Gastrocnemius medialis (tissue), 4 donors: Measurements from ENCODE around the gene BTRC. TPM values are rescaled to one million over a fixed set of nuclear protein-coding genes. Genes with fewer than 3 reads are reported as not detected.

Experiments used
- ATAC-seq, 2 donors: fragments of 150-250 bp; one replicate each; pipeline ENCODE4 v1.9.1; 2016
- DNase-seq, 2 donors: peaks; one replicate each; pipeline ENCODE4 v3.0.0-alpha.2; 2019
- H3K27ac ChIP-seq, 4 donors: fragments of 200-600 bp; sonication (generic); 1 replicate in 1 of 4; 2 replicates in 3 of 4; pipeline ENCODE4 v1.5.1; 2016 to 2018; ENCODE audit warnings: mild to moderate bottlenecking in 2 of 4, moderate library complexity in 1 of 4
- H3K27me3 ChIP-seq, 3 donors: fragments of 200-600 bp; sonication (generic) in 2 of 3; 1 replicate in 1 of 3; 2 replicates in 2 of 3; pipeline versions ENCODE4 v1.5.1 to v1.6.0; 2016 to 2019; ENCODE audit warnings: mild to moderate bottlenecking in 1 of 3, moderate library complexity in 1 of 3
- H3K36me3 ChIP-seq, 2 donors: fragments of 200-600 bp; sonication (generic) in 1 of 2; one replicate each; pipeline ENCODE4 v1.5.1; 2017 to 2018
- H3K4me1 ChIP-seq, 2 donors: fragments of 200-600 bp; sonication (generic) in 1 of 2; one replicate each; pipeline ENCODE4 v1.5.1; 2016 to 2017; ENCODE audit warnings: mild to moderate bottlenecking in 2 of 2
- H3K4me3 ChIP-seq, 4 donors: fragments of 200-600 bp; sonication (generic) in 3 of 4; 1 replicate in 1 of 4; 2 replicates in 3 of 4; pipeline ENCODE4 v1.5.1; 2016 to 2019; ENCODE audit warnings: mild to moderate bottlenecking in 2 of 4
- H3K9me3 ChIP-seq, 3 donors: fragments of 200-600 bp; sonication (generic) in 2 of 3; 1 replicate in 1 of 3; 2 replicates in 2 of 3; pipeline ENCODE4 v1.5.1; 2016 to 2019
- CTCF ChIP-seq, 5 experiments: fragments of 450-650 bp in 3 of 5; fragments of 200-600 bp in 2 of 5; sonication (generic) in 2 of 5; IDR thresholded peaks in 4 of 5; conservative IDR thresholded peaks in 1 of 5; 1 replicate in 4 of 5; 2 replicates in 1 of 5; pipeline ENCODE4 v1.5.1; 2016 to 2019; ENCODE audit warnings: antibody characterized with exemption in 5 of 5, mild to moderate bottlenecking in 3 of 5, moderate library complexity in 3 of 5
- POLR2A ChIP-seq, 2 donors: fragments of 450-650 bp; IDR thresholded peaks; one replicate each; pipeline ENCODE4 v1.6.1; 2017; ENCODE audit warnings: antibody characterized with exemption in 2 of 2, mild to moderate bottlenecking in 2 of 2, moderate library complexity in 2 of 2
- in situ Hi-C, 4 donors: fragments of 200-750 bp; cut with MboI; loops; one replicate each; pipeline versions ENCODE4 v1.15.0 to v1.8.0; 2017; ENCODE audit warnings: low sequenced_read_pairs in 4 of 4
- intact Hi-C: fragments of 100-400 bp; cut with DNase I; formaldehyde crosslinking; loops from one replicate; pipeline ENCODE4 v1.15.1; 2023; ENCODE audit warnings: low total_unique reads
- total RNA-seq, 4 donors: library from RNA; depleted of rRNA; stranded (reverse); fragments of >200 nt; gene quantifications; one replicate each; pipeline versions ENCODE4 v1.1.0 to v1.2.3, GENCODE V29; 2016

BTRC gene
- total RNA-seq, 4 donors from 2014 or later = 8.7 to 17.3 (median 12.6) TPM

GRCh38 chr10:101458869-101459268, 104.9 kb downstream of the BTRC start:
- peaks cover 0 to 11% of the 10 kb centered on the region in 2 donors for H3K4me1 ChIP-seq
- H3K27ac ChIP-seq = no peak overlapping the region
- no peaks in the 10 kb centered on the region for H3K9me3 ChIP-seq
- no peaks in the 10 kb centered on the region for H3K27me3 ChIP-seq
- ATAC-seq (peak; percentile 56 to 77), DNase-seq (no peak)
- H3K36me3 ChIP-seq = no peaks in the 10 kb centered on the region
- intact Hi-C loops (loop anchor here (5.0 kb wide), 1 partner anchor 107 kb away; the partner anchor contains the start of gene BTRC), in situ Hi-C loops (no loop called here)
- H3K4me3 ChIP-seq = no peak overlapping the region
- TF ChIP-seq CTCF (IDR thresholded peaks at IDR 0.05 in 4 of 5, conservative IDR thresholded peaks at IDR 0.05 in 1 of 5) (no peak), POLR2A (IDR thresholded peaks at IDR 0.05) (no peak)

- Histone ChIP-seq H3K9me3 (no peaks in the 10 kb centered on the region), H3K36me3 (no peaks in the 10 kb centered on the region), H3K27me3 (no peaks in the 10 kb centered on the region), H3K27ac (no peak overlapping the region), H3K4me1 (peaks cover 7 to 11% of the 10 kb centered on the region in 2 donors), H3K4me3 (no peak overlapping the region)
- intact Hi-C loops (loop anchor here (10.0 kb wide), 1 partner anchor 111 kb away; no protein-coding TSS in a partner anchor), in situ Hi-C loops (loop anchor here in 3 of 4 donors (10.0 kb wide), 2 partner anchors 159 to 249 kb away; no protein-coding TSS in a partner anchor)
- TF ChIP-seq CTCF (IDR thresholded peaks at IDR 0.05 in 4 of 5, conservative IDR thresholded peaks at IDR 0.05 in 1 of 5) (no peak), POLR2A (IDR thresholded peaks at IDR 0.05) (no peak)
- DNase-seq = no peak
- no peak for ATAC-seq
These were observed 110.1 kb downstream of the BTRC start for GRCh38 chr10:101464082-101464481.

GRCh38 chr10:101464599-101464998, 110.6 kb downstream of the BTRC start:
- Histone ChIP-seq H3K9me3 (no peaks in the 10 kb centered on the region), H3K4me3 (no peak overlapping the region), H3K27me3 (no peaks in the 10 kb centered on the region), H3K4me1 (peaks cover 7 to 8% of the 10 kb centered on the region in 2 donors), H3K27ac (no peak overlapping the region), H3K36me3 (no peaks in the 10 kb centered on the region)
- in situ Hi-C loops (loop anchor here in 3 of 4 donors (10.0 kb wide), 2 partner anchors 160 to 250 kb away; no protein-coding TSS in a partner anchor), intact Hi-C loops (loop anchor here (10.0 kb wide), 1 partner anchor 110 kb away; no protein-coding TSS in a partner anchor)
- DNase-seq = no peak
- no peak for ATAC-seq
- TF ChIP-seq POLR2A (IDR thresholded peaks at IDR 0.05) (no peak), CTCF (IDR thresholded peaks at IDR 0.05 in 4 of 5, conservative IDR thresholded peaks at IDR 0.05 in 1 of 5) (no peak)

GRCh38 chr10:101466016-101466912, 112.3 kb downstream of the BTRC start:
- intact Hi-C loops = loop anchor here (2.0 to 10.0 kb wide), 3 partner anchors 109 to 253 kb away; no protein-coding TSS in a partner anchor
- DNase-seq (no peak), ATAC-seq (no peak)
- TF ChIP-seq POLR2A (IDR thresholded peaks at IDR 0.05) = no peak
- TF ChIP-seq CTCF (IDR thresholded peaks at IDR 0.05 in 4 of 5, conservative IDR thresholded peaks at IDR 0.05 in 1 of 5) = no peak
- in situ Hi-C loops = loop anchor here in 3 of 4 donors (10.0 kb wide), 2 partner anchors 161 to 251 kb away; no protein-coding TSS in a partner anchor
- Histone ChIP-seq H3K4me3 (no peak overlapping the region), H3K9me3 (no peaks in the 10 kb centered on the region), H3K36me3 (no peaks in the 10 kb centered on the region), H3K4me1 (peaks cover 7 to 8% of the 10 kb centered on the region in 2 donors), H3K27ac (no peak overlapping the region), H3K27me3 (no peaks in the 10 kb centered on the region)
